Liver (tissue), 9 donors: ENCODE measurements around the gene STYX. TPM values are rescaled to one million over a fixed set of nuclear protein-coding genes. Genes with fewer than 3 reads are reported as not detected.
A peak's percentile ranks its signal among the peaks of the same experiment; 100 is the strongest.

Source experiments
- DNase-seq: peaks from one replicate; pipeline ENCODE4 v3.0.0-alpha.2; 2017; ENCODE audit warnings: low spot score
- H3K27ac ChIP-seq, 2 donors: one replicate each; pipeline ENCODE4 v1.7.0; 2013; ENCODE audit warnings: inconsistent platforms in 2 of 2, low read length in 2 of 2, control low read depth in 1 of 2, low read depth in 1 of 2, mild to moderate bottlenecking in 1 of 2
- H3K27me3 ChIP-seq, 4 donors: one replicate each; pipeline versions ENCODE4 v1.6.1 to v1.7.0; 2013; ENCODE audit warnings: low read length in 3 of 4, inconsistent platforms in 1 of 4, mild to moderate bottlenecking in 1 of 4, moderate library complexity in 1 of 4; ENCODE audit not compliant: control insufficient read depth in 4 of 4, insufficient read depth in 4 of 4
- H3K36me3 ChIP-seq, 4 donors: one replicate each; pipeline versions ENCODE4 v1.6.1 to v1.7.0; 2013; ENCODE audit warnings: low read length in 3 of 4, mild to moderate bottlenecking in 3 of 4, low read depth in 1 of 4, moderate library complexity in 1 of 4; ENCODE audit not compliant: control insufficient read depth in 4 of 4, insufficient read depth in 3 of 4
- H3K4me1 ChIP-seq, 4 donors: one replicate each; pipeline versions ENCODE4 v1.6.1 to v1.7.0; 2013; ENCODE audit warnings: low read length in 3 of 4, mild to moderate bottlenecking in 3 of 4, moderate library complexity in 1 of 4; ENCODE audit not compliant: control insufficient read depth in 4 of 4, insufficient read depth in 4 of 4
- H3K4me3 ChIP-seq, 3 donors: one replicate each; pipeline versions ENCODE4 v1.6.1 to v1.7.0; 2013; ENCODE audit warnings: low read length in 3 of 3, control low read depth in 1 of 3, low read depth in 1 of 3, mild to moderate bottlenecking in 1 of 3
- H3K9ac ChIP-seq, 2 donors: one replicate each; pipeline ENCODE4 v1.7.0; 2013; ENCODE audit warnings: low read length in 2 of 2, mild to moderate bottlenecking in 2 of 2, moderate library complexity in 2 of 2, control low read depth in 1 of 2, low read depth in 1 of 2
- H3K9me3 ChIP-seq, 4 donors: one replicate each; pipeline versions ENCODE4 v1.6.1 to v1.7.0; 2013; ENCODE audit warnings: low read length in 3 of 4; ENCODE audit not compliant: control insufficient read depth in 4 of 4
- ATF3 ChIP-seq: IDR thresholded peaks from 2 replicates; pipeline ENCODE4 v1.6.1; 2016; ENCODE audit warnings: antibody characterized with exemption
- CTCF ChIP-seq: fragments of 150-350 bp; IDR thresholded peaks from 2 replicates; pipeline ENCODE4 v1.5.1; 2017; ENCODE audit warnings: improper control_type of control experiment, low read depth, low read length; ENCODE audit not compliant: missing input control
- EGR1 ChIP-seq, 2 donors: IDR thresholded peaks; 2 replicates each; pipeline ENCODE4 v1.6.1; 2016 to 2018; ENCODE audit warnings: antibody characterized with exemption in 2 of 2, low read depth in 2 of 2
- FOXA1 ChIP-seq: IDR thresholded peaks from 2 replicates; pipeline ENCODE4 v1.6.1; 2016; ENCODE audit warnings: antibody characterized with exemption
- FOXA2 ChIP-seq: IDR thresholded peaks from 2 replicates; pipeline ENCODE4 v1.6.1; 2016; ENCODE audit warnings: antibody characterized with exemption
- GABPA ChIP-seq, 2 donors: IDR thresholded peaks in 1 of 2; conservative IDR thresholded peaks in 1 of 2; 2 replicates each; pipeline ENCODE4 v1.6.1; 2016; ENCODE audit warnings: antibody characterized with exemption in 2 of 2, mild to moderate bottlenecking in 1 of 2, moderate library complexity in 1 of 2
- HNF4A ChIP-seq, 2 donors: conservative IDR thresholded peaks; 2 replicates each; pipeline ENCODE4 v1.6.1; 2016; ENCODE audit warnings: antibody characterized with exemption in 2 of 2, mild to moderate bottlenecking in 2 of 2
- HNF4G ChIP-seq: IDR thresholded peaks from 2 replicates; pipeline ENCODE4 v1.6.1; 2016; ENCODE audit warnings: antibody characterized with exemption
- JUND ChIP-seq, 2 donors: IDR thresholded peaks; 2 replicates each; pipeline ENCODE4 v1.6.1; 2016; ENCODE audit warnings: antibody characterized with exemption in 2 of 2
- MAX ChIP-seq: IDR thresholded peaks from 2 replicates; pipeline ENCODE4 v1.6.1; 2016; ENCODE audit warnings: antibody characterized with exemption
- NR2F2 ChIP-seq: IDR thresholded peaks from 2 replicates; pipeline ENCODE4 v1.6.1; 2016; ENCODE audit warnings: antibody characterized with exemption
- RAD21 ChIP-seq, 2 donors: IDR thresholded peaks; 2 replicates each; pipeline ENCODE4 v1.6.1; 2016; ENCODE audit warnings: antibody characterized with exemption in 2 of 2, mild to moderate bottlenecking in 2 of 2
- REST ChIP-seq: IDR thresholded peaks from 2 replicates; pipeline ENCODE4 v1.6.1; 2016; ENCODE audit warnings: antibody characterized with exemption, mild to moderate bottlenecking
- RXRA ChIP-seq, 2 donors: IDR thresholded peaks; 2 replicates each; pipeline ENCODE4 v1.6.1; 2017 to 2018; ENCODE audit warnings: antibody characterized with exemption in 2 of 2, mild to moderate bottlenecking in 1 of 2
- SP1 ChIP-seq: IDR thresholded peaks from 2 replicates; pipeline ENCODE4 v1.6.1; 2018; ENCODE audit warnings: antibody characterized with exemption, mild to moderate bottlenecking
- TAF1 ChIP-seq: conservative IDR thresholded peaks from 2 replicates; pipeline ENCODE4 v1.6.1; 2016; ENCODE audit warnings: antibody characterized with exemption, mild to moderate bottlenecking
- YY1 ChIP-seq: IDR thresholded peaks from 2 replicates; pipeline ENCODE4 v1.6.1; 2016; ENCODE audit warnings: antibody characterized with exemption, mild to moderate bottlenecking
- ZBTB33 ChIP-seq: IDR thresholded peaks from 2 replicates; pipeline ENCODE4 v1.6.1; 2016; ENCODE audit warnings: antibody characterized with exemption
- WGBS: extraction: QIAGEN DNeasy Blood & Tissue Kit; methylation state at CpG from one replicate; pipeline ENCODE4 v1.1.7; 2013; 5-methylcytosine and 5-hydroxymethylcytosine counted together
- polyA plus RNA-seq, 2 donors: library from polyadenylated mRNA; stranded (reverse) in 1 of 2; unstranded in 1 of 2; fragments of 200-250 nt in 1 of 2; fragments of >200 nt in 1 of 2; fragmentation: Nextera tagmentation in 1 of 2; extraction: Ambion mirVana in 1 of 2; gene quantifications; one replicate each; pipeline versions ENCODE4 v1.2.1 to v1.2.3, GENCODE V29; 2013 to 2015
- total RNA-seq, 2 donors: library from RNA; depleted of rRNA; stranded (reverse); fragments of >200 nt; gene quantifications; one replicate each; pipeline ENCODE4 v1.2.3, GENCODE V29; 2014
- donor health status: healthy.
- donor health status: healthy.
- donor health status: healthy.
- donor health status: healthy.
- donor health status: healthy.

The STYX gene
- total and polyA plus RNA-seq, 4 donors: 5.9 to 21.2 (median 17.3) TPM

GRCh38 chr14:52706724-52707706, 23.0 kb upstream of the STYX start, which contains the start of gene PSMC6:
TSS of gene PSMC6 (plus strand) at chr14:52707200. CDS start at chr14:52707220, 20 bp downstream.
- Histone ChIP-seq H3K27ac (peak within 1 kb of the TSS; percentile 71 to 80), H3K4me3 (peak within 1 kb of the TSS; percentile 61 to 99 (median 95)), H3K27me3 (no peaks in the 10 kb centered on the region), H3K9ac (peak within 1 kb of the TSS; percentile 90 to 96), H3K36me3 (peaks cover 0 to 30% (median 17%) of the 10 kb centered on the region in 4 donors), H3K4me1 (peaks cover 3 to 20% (median 9%) of the 10 kb centered on the region in 4 donors), H3K9me3 (no peaks in the 10 kb centered on the region)
- under 1% methylated on average over 43 of the region's 43 CpGs for WGBS
- TF ChIP-seq JUND (IDR thresholded peaks at IDR 0.05): no peak
- TF ChIP-seq FOXA1: no peak
- TF ChIP-seq SP1: peak; percentile 67
- TF ChIP-seq YY1: peak; percentile 99
- TF ChIP-seq HNF4A (conservative IDR thresholded peaks at IDR 0.05): no peak
- peak; percentile 72 to 89 for TF ChIP-seq GABPA (IDR thresholded peaks at IDR 0.05 in 1 of 2, conservative IDR thresholded peaks at IDR 0.05 in 1 of 2)
- peak; percentile 77 for TF ChIP-seq TAF1
- no peak for TF ChIP-seq HNF4G
- TF ChIP-seq RAD21 (IDR thresholded peaks at IDR 0.05): peak; percentile 26 to 56
- peak in 1 of 2 donors; percentile 39 for TF ChIP-seq RXRA (IDR thresholded peaks at IDR 0.05)
- TF ChIP-seq REST: peak; percentile 82
- TF ChIP-seq CTCF: no peak
- peak in 1 of 2 donors; percentile 47 for TF ChIP-seq EGR1 (IDR thresholded peaks at IDR 0.05; ENCODE audit: low read depth in 2 of 2)
- TF ChIP-seq MAX: peak; percentile 73
- TF ChIP-seq FOXA2: no peak
- no peak for TF ChIP-seq ATF3
- peak; percentile 42 for TF ChIP-seq ZBTB33
- peak; percentile 45 for TF ChIP-seq NR2F2
- DNase-seq: peak; percentile 97
